B cell (primary cell): ENCODE measurements around the gene KCTD4. TPM values are rescaled to one million over a fixed set of nuclear protein-coding genes. Genes with fewer than 3 reads are reported as not detected.

Experiments used
- ATAC-seq: fragments of 200-7000 bp; cut with Tn5 transposase; one replicate; pipeline ENCODE4 v1.10.0; 2021; ENCODE audit warnings: low read depth, mild to moderate bottlenecking, moderate number of reproducible peaks, moderate library complexity
- CTCF ChIA-PET: fragments of 350-600 bp; sonication (Branson Sonifier 250); formaldehyde crosslinking; loops from one replicate; lab custom pipeline; 2021; ENCODE audit warnings: antibody characterized with exemption, inconsistent platforms; lab: Charles Lee
- POLR2A ChIA-PET: fragments of 350-600 bp; sonication (Branson Sonifier 250); formaldehyde crosslinking; loops from one replicate; lab custom pipeline; 2021; ENCODE audit warnings: antibody characterized with exemption; lab: Charles Lee
- DNase-seq: peaks from one replicate; pipeline ENCODE4 v3.0.0; 2013
- H2AFZ ChIP-seq: 2 replicates; pipeline ENCODE4 v1.6.1; 2012; ENCODE audit warnings: mild to moderate bottlenecking, low read depth, low read length; ENCODE audit not compliant: insufficient read depth, poor library complexity, severe bottlenecking
- H3K27ac ChIP-seq, 2 donors: 1 replicate in 1 of 2; 2 replicates in 1 of 2; pipeline ENCODE4 v1.5.1; 2012 to 2013; ENCODE audit warnings: low read length in 2 of 2, mild to moderate bottlenecking in 2 of 2, moderate library complexity in 1 of 2
- H3K27me3 ChIP-seq, 4 experiments: fragments of 200-600 bp in 1 of 4; sonication (generic) in 1 of 4; replicated peaks in 1 of 4; 1 replicate in 2 of 4; 2 replicates in 2 of 4; pipeline versions ENCODE4 v1.6.1 to v1.7.0; 2013 to 2016; ENCODE audit warnings: low read length in 3 of 4, mild to moderate bottlenecking in 2 of 4, mixed read lengths in 1 of 4, moderate library complexity in 1 of 4; ENCODE audit not compliant: insufficient read depth in 4 of 4, control insufficient read depth in 3 of 4; ENCODE audit errors: control extremely low read depth in 1 of 4
- H3K36me3 ChIP-seq, 2 experiments: replicated peaks in 1 of 2; 1 replicate in 1 of 2; 2 replicates in 1 of 2; pipeline versions ENCODE4 v1.6.1 to v1.7.1; 2013; ENCODE audit warnings: low read length in 1 of 2; ENCODE audit not compliant: insufficient read depth in 2 of 2, control insufficient read depth in 1 of 2; ENCODE audit errors: control extremely low read depth in 1 of 2, extremely low read depth in 1 of 2
- H3K4me1 ChIP-seq, 2 donors: fragments of 200-600 bp in 1 of 2; sonication (generic) in 1 of 2; 1 replicate in 1 of 2; 2 replicates in 1 of 2; pipeline versions ENCODE4 v1.5.1 to v1.6.1; 2013 to 2017; ENCODE audit warnings: low read length in 2 of 2; ENCODE audit not compliant: control insufficient read depth in 2 of 2, insufficient read depth in 2 of 2
- H3K4me2 ChIP-seq: replicated peaks from 2 replicates; pipeline ENCODE3; 2012; ENCODE audit warnings: mild to moderate bottlenecking, low read depth, low read length; ENCODE audit not compliant: poor library complexity, severe bottlenecking
- H3K4me3 ChIP-seq, 5 experiments: fragments of 200-600 bp in 1 of 5; sonication (generic) in 1 of 5; 1 replicate in 3 of 5; 2 replicates in 2 of 5; pipeline versions ENCODE4 v1.5.1 to v1.7.0; 2011 to 2016; ENCODE audit warnings: low read length in 4 of 5, mild to moderate bottlenecking in 4 of 5, low read depth in 2 of 5, control low read depth in 1 of 5, moderate library complexity in 1 of 5; ENCODE audit not compliant: insufficient read depth in 1 of 5; ENCODE audit errors: control extremely low read depth in 1 of 5, extremely low read depth in 1 of 5
- H3K79me2 ChIP-seq: fragments of 200-600 bp; sonication (generic); one replicate; pipeline ENCODE4 v1.6.0; 2016; ENCODE audit warnings: low read length; ENCODE audit not compliant: control insufficient read depth, insufficient read depth
- H3K9ac ChIP-seq: fragments of 200-600 bp; sonication (generic); 2 replicates; pipeline ENCODE4 v1.6.1; 2017; ENCODE audit warnings: mild to moderate bottlenecking, low read length, moderate library complexity
- H3K9me3 ChIP-seq, 3 donors: one replicate each; pipeline versions ENCODE4 v1.6.1 to v1.7.1; 2013; ENCODE audit warnings: low read length in 2 of 3; ENCODE audit not compliant: control insufficient read depth in 2 of 3, insufficient read depth in 1 of 3; ENCODE audit errors: control extremely low read depth in 1 of 3
- H4K20me1 ChIP-seq: 2 replicates; pipeline ENCODE4 v1.6.0; 2012; ENCODE audit warnings: mild to moderate bottlenecking, low read length; ENCODE audit not compliant: insufficient read depth, control insufficient read depth, poor library complexity, severe bottlenecking
- H3K27ac Mint-ChIP-seq: one replicate; pipeline ENCODE4 v1.8.0; 2021; ENCODE audit warnings: mixed read lengths
- H3K27me3 Mint-ChIP-seq: one replicate; pipeline ENCODE4 v1.8.0; 2021; ENCODE audit warnings: mixed read lengths
- H3K4me1 Mint-ChIP-seq: one replicate; pipeline ENCODE4 v1.8.0; 2021; ENCODE audit warnings: mixed read lengths
- H3K4me3 Mint-ChIP-seq: one replicate; pipeline ENCODE4 v1.8.0; 2021; ENCODE audit warnings: mixed read lengths
- H3K9me3 Mint-ChIP-seq: one replicate; pipeline ENCODE4 v1.8.0; 2022; ENCODE audit warnings: mixed read lengths; ENCODE audit not compliant: insufficient read depth
- CTCF ChIP-seq: fragments of 200-600 bp; IDR thresholded peaks from one replicate; pipeline ENCODE4 v1.8.0; 2022; ENCODE audit warnings: antibody characterized with exemption, mild to moderate bottlenecking
- EZH2 ChIP-seq: IDR thresholded peaks from 2 replicates; pipeline ENCODE4 v1.6.1; 2012; ENCODE audit warnings: borderline replicate concordance, low read depth, mild to moderate bottlenecking, moderate library complexity, low read length; ENCODE audit not compliant: insufficient read depth, poor library complexity, severe bottlenecking
- WGBS: methylation state at CpG from one replicate; pipeline ENCODE4 v1.1.5; 2013; ENCODE audit warnings: missing lambda C conversion rate; ENCODE audit not compliant: insufficient coverage; 5-methylcytosine and 5-hydroxymethylcytosine counted together
- intact Hi-C: fragments of 100-400 bp; cut with micrococcal nuclease; formaldehyde crosslinking; loops from one replicate; pipeline ENCODE4 v1.10.0; 2022
- polyA plus RNA-seq: library from polyadenylated mRNA; depleted of rRNA; stranded (reverse); fragments of >200 nt; gene quantifications from 2 replicates; pipeline ENCODE4 v1.2.3, GENCODE V29; 2012
- total RNA-seq, 2 donors: library from RNA; stranded (reverse); fragments of 120-200 nt in 1 of 2; gene quantifications; 1 replicate in 1 of 2; 2 replicates in 1 of 2; pipeline versions ENCODE4 v1.2.3 to v1.2.4, GENCODE V29; 2013 to 2022

KCTD4 gene
- total and polyA plus RNA-seq, 2 donors (not counting 1 experiment from before 2014, with no cell fraction given), result not detected

GRCh38 chr13:45184693-45185092 is 16.2 kb downstream of the KCTD4 start:
- peak; percentile 14 for DNase-seq
- Mint-ChIP-seq H3K9me3 (no peaks in the 10 kb centered on the region), H3K27me3 (no peaks in the 10 kb centered on the region), H3K4me3 (peak overlapping the region; percentile 49), H3K4me1 (peaks cover 25% of the 10 kb centered on the region), H3K27ac (peak overlapping the region; percentile 88)
- Histone ChIP-seq H3K4me3 (no peak overlapping the region), H3K79me2 (peaks cover 10% of the 10 kb centered on the region), H4K20me1 (no peaks in the 10 kb centered on the region), H3K27ac (peak overlapping the region; percentile 25 to 48), H3K27me3 (no peaks in the 10 kb centered on the region), H3K4me1 (peaks cover 17 to 18% of the 10 kb centered on the region in 2 donors), H3K4me2 (peak overlapping the region; percentile 42), H2AFZ (no peak overlapping the region), H3K9ac (peak overlapping the region; percentile 24), H3K36me3 (peaks cover 0 to 2% of the 10 kb centered on the region in 2 experiments), H3K9me3 (peaks cover 0 to 11% (median 0%) of the 10 kb centered on the region in 3 donors)
- WGBS, result 38% methylated on average over 4 of the region's 5 CpGs
- peak; percentile 62 for ATAC-seq
- ChIA-PET CTCF (interaction anchor here (0.6 kb wide), 1 partner anchor 14 kb away, joined by 4 read pairs; no protein-coding TSS in a partner anchor), POLR2A (no interaction called here)
- intact Hi-C loops, result no loop called here
- TF ChIP-seq CTCF, result no peak
- no peak for TF ChIP-seq EZH2

DNA sequence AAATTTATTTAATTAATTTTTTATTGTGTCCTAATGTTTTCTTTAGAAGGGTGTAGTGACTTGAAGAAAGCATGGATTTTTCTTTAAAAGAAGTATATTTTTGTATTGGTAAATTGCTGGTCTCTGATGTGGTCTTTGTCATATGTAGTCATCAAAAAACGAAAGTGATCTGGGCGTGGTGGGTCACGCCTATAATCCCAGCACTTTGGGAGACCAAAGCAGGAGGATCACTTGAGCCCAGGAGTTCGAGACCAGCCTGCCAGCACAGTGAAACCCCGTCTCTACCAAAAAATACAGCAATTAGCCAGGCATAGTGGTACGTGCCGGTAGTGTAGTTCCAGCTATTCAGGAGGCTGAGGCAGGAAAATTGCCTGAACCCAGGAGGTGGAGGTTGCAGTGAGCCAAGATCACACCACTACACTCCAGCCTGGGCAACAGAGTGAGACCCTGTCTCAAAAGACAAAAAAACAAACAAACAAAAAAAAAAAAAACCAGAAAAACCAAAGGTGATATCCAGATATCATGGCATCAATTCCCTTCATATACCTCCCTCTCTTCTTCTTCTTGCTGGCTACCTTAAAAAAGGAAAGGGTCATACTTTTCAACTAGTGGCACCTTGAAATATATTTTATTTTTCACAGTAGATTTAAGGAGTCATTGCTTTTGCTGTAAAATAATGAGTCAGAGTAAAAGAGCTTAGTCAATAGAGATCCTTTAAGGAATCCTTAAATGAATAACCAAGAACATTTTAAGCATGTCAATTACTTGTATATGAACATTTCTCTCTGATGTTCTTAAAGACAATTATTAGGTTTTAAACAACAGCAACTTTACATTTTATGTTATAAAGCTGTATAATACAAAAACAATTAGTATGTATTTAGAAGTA is 19.9 kb downstream of the KCTD4 start:
- peaks cover 39% of the 10 kb centered on the region for H3K4me1 Mint-ChIP-seq
- H3K9me3 Mint-ChIP-seq, result no peaks in the 10 kb centered on the region
- POLR2A ChIA-PET, result interaction anchor here (0.7 kb wide), 1 partner anchor 144 kb away, joined by 5 read pairs; no protein-coding TSS in a partner anchor
- Histone ChIP-seq H3K36me3 (no peaks in the 10 kb centered on the region), H3K4me2 (no peak overlapping the region), H3K27me3 (no peaks in the 10 kb centered on the region), H3K9me3 (peaks cover 0 to 11% (median 0%) of the 10 kb centered on the region in 3 donors), H3K79me2 (peaks cover 34% of the 10 kb centered on the region), H3K27ac (no peak overlapping the region), H3K4me1 (peaks cover 17 to 18% of the 10 kb centered on the region in 2 donors), H3K4me3 (no peak overlapping the region), H3K9ac (no peak overlapping the region), H2AFZ (no peak overlapping the region), H4K20me1 (peaks cover 10% of the 10 kb centered on the region)
- ATAC-seq (no peak), DNase-seq (no peak)
- no peak overlapping the region for H3K4me3 Mint-ChIP-seq
- CTCF ChIA-PET, result interaction anchor here (0.6 to 1.1 kb wide), 2 partner anchors 36 to 191 kb away, joined by 3 to 4 read pairs; no protein-coding TSS in a partner anchor
- H3K27ac Mint-ChIP-seq, result no peak overlapping the region
- no peak for TF ChIP-seq EZH2
- TF ChIP-seq CTCF, result no peak
- H3K27me3 Mint-ChIP-seq, result no peaks in the 10 kb centered on the region
- intact Hi-C loops, result no loop called here
- 83% methylated on average over 4 of the region's 7 CpGs for WGBS
